ENCODE results near the gene HRG.
A peak's percentile ranks its signal among the peaks of the same experiment; 100 is the strongest.

Gene HRG, protein sequence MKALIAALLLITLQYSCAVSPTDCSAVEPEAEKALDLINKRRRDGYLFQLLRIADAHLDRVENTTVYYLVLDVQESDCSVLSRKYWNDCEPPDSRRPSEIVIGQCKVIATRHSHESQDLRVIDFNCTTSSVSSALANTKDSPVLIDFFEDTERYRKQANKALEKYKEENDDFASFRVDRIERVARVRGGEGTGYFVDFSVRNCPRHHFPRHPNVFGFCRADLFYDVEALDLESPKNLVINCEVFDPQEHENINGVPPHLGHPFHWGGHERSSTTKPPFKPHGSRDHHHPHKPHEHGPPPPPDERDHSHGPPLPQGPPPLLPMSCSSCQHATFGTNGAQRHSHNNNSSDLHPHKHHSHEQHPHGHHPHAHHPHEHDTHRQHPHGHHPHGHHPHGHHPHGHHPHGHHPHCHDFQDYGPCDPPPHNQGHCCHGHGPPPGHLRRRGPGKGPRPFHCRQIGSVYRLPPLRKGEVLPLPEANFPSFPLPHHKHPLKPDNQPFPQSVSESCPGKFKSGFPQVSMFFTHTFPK

DNA sequence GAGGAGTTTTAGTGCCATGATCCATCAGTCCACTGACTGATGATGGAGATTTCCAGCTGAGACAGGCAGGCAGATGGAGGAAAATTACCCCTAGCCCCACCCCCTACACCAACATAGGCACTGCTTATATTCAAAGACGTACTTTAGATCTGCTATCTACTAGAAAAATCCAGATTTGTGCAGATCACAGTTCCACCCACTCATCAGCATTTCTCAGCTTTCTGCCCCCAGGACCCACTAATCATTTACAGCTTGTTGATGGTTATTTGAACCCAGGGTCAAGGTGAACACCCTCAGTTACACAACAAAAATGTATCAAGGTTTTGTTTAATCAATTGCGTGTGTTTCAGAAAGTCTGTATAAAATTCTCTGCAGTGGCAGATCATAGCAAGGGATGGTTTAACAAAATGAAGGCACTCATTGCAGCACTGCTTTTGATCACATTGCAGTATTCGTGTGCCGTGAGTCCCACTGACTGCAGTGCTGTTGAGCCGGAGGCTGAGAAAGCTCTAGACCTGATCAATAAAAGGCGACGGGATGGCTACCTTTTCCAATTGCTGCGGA is at the start of gene HRG:
Gene HRG, plus strand, starts transcription at position 390 of the 564 bp plus-strand sequence. Its CDS starts 18 bp downstream, at position 408.
- peaks cover 10% of the 10 kb centered on the region for H3K9me3 Mint-ChIP-seq
- H3K27me3 Mint-ChIP-seq (ENCODE audit: low read depth): peaks cover 21% of the 10 kb centered on the region
- H3K27ac Mint-ChIP-seq: no peak within 1 kb of the TSS
- peaks cover 1% of the 10 kb centered on the region for H3K36me3 Mint-ChIP-seq (ENCODE audit: low read depth)
- H3K4me1 Mint-ChIP-seq (ENCODE audit: low read depth): peaks cover 14% of the 10 kb centered on the region
- no peak within 1 kb of the TSS for H3K4me3 Mint-ChIP-seq

- H3K4me3 Mint-ChIP-seq: no peak overlapping the region
- peaks cover 12% of the 10 kb centered on the region for H3K4me1 Mint-ChIP-seq (ENCODE audit: low read depth)
- no peaks in the 10 kb centered on the region for H3K9me3 Mint-ChIP-seq
- peaks cover 44% of the 10 kb centered on the region for H3K27me3 Mint-ChIP-seq (ENCODE audit: low read depth)
- no peak overlapping the region for H3K27ac Mint-ChIP-seq
- H3K36me3 Mint-ChIP-seq (ENCODE audit: low read depth): no peaks in the 10 kb centered on the region
Observed at GRCh38 chr3:186616299-186616617, 49.6 kb upstream of the HRG start.

GRCh38 chr3:186617036-186617946 is 48.5 kb upstream of the HRG start:
- Mint-ChIP-seq H3K27ac (no peak overlapping the region), H3K4me1 (ENCODE audit: low read depth) (peaks cover 12% of the 10 kb centered on the region), H3K36me3 (ENCODE audit: low read depth) (no peaks in the 10 kb centered on the region), H3K4me3 (peak overlapping the region; percentile 70), H3K27me3 (ENCODE audit: low read depth) (peaks cover 45% of the 10 kb centered on the region), H3K9me3 (no peaks in the 10 kb centered on the region)

- H3K36me3 Mint-ChIP-seq (ENCODE audit: low read depth): no peaks in the 10 kb centered on the region
- H3K9me3 Mint-ChIP-seq: no peaks in the 10 kb centered on the region
- H3K4me1 Mint-ChIP-seq (ENCODE audit: low read depth): peaks cover 12% of the 10 kb centered on the region
- peaks cover 44% of the 10 kb centered on the region for H3K27me3 Mint-ChIP-seq (ENCODE audit: low read depth)
- no peak overlapping the region for H3K27ac Mint-ChIP-seq
- H3K4me3 Mint-ChIP-seq: no peak overlapping the region
Observed at GRCh38 chr3:186618318-186618938, 47.4 kb upstream of the HRG start.

DNA sequence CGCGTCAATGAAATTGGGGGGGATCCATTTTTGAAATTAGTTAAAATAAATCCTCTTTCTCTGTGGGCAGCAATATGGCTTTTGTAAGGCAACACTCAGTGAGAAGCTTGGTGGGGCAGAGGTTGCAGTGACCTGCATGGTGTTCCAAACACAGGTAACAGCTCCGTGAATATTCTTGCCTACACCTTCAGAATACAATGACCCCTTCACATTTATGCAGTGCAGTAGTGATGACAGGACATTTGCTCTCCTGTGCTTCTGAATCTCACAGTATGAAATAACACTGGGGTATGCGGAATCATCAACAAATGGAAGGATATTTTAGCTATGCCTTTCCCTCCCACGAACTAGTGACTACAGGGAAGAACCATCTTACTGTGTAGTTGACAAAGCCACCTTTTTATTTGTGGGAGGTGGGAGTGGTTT is 46.0 kb upstream of the HRG start:
- peaks cover 10% of the 10 kb centered on the region for H3K4me1 Mint-ChIP-seq (ENCODE audit: low read depth)
- H3K36me3 Mint-ChIP-seq (ENCODE audit: low read depth): no peaks in the 10 kb centered on the region
- no peaks in the 10 kb centered on the region for H3K9me3 Mint-ChIP-seq
- no peak overlapping the region for H3K27ac Mint-ChIP-seq
- H3K27me3 Mint-ChIP-seq (ENCODE audit: low read depth): peaks cover 41% of the 10 kb centered on the region
- no peak overlapping the region for H3K4me3 Mint-ChIP-seq

DNA sequence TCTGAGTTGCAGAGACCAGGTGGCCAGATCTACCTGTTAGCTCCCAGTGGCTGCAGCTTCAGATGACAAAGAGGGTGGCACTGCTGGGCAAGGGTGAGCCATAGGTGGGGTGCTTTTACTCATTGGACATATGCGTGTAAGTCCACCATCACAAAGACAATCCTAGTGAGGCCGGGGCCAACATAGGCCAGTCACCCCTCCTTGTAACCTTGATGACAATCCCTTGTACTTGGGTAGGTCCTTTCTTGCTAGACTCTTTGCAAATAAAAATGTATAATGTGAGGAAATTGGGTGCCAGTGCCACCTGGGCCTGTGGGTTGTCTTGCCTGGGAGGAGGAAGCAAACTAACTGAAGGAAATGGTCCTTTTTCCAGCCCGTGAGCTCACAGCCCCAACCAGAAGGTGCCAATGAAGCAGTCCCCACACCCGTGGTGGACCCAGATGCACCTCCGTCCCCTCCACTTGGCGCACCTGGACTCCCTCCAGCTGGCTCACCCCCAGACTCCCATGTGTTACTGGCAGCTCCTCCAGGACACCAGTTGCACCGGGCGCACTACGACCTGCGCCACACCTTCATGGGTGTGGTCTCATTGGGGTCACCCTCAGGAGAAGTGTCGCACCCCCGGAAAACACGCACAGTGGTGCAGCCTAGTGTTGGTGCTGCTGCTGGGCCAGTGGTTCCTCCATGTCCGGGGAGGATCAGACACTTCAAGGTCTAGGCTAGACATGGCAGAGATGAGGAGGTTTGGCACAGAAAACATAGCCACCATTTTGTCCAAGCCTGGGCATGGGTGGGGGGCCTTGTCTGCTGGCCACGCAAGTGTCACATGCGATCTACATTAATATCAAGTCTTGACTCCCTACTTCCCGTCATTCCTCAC is 45.4 kb upstream of the HRG start:
- Mint-ChIP-seq H3K36me3 (ENCODE audit: low read depth) (no peaks in the 10 kb centered on the region), H3K4me3 (no peak overlapping the region), H3K27ac (no peak overlapping the region), H3K4me1 (ENCODE audit: low read depth) (peaks cover 8% of the 10 kb centered on the region), H3K9me3 (no peaks in the 10 kb centered on the region), H3K27me3 (ENCODE audit: low read depth) (peaks cover 38% of the 10 kb centered on the region)

- Mint-ChIP-seq H3K27ac (no peak overlapping the region), H3K4me1 (ENCODE audit: low read depth) (peaks cover 2% of the 10 kb centered on the region)
Observed at GRCh38 chr3:186621894-186622650, 43.7 kb upstream of the HRG start.

GRCh38 chr3:186622651-186623310 is 43.0 kb upstream of the HRG start:
- Mint-ChIP-seq H3K36me3 (ENCODE audit: low read depth) (no peaks in the 10 kb centered on the region), H3K9me3 (no peaks in the 10 kb centered on the region), H3K4me1 (ENCODE audit: low read depth) (no peaks in the 10 kb centered on the region), H3K4me3 (no peak overlapping the region), H3K27ac (no peak overlapping the region), H3K27me3 (ENCODE audit: low read depth) (peaks cover 27% of the 10 kb centered on the region)

More at GRCh38 chr3:186621894-186622650, 43.7 kb upstream of the HRG start:
- H3K9me3 Mint-ChIP-seq: no peaks in the 10 kb centered on the region
- H3K4me3 Mint-ChIP-seq: no peak overlapping the region
- H3K36me3 Mint-ChIP-seq (ENCODE audit: low read depth): no peaks in the 10 kb centered on the region
- H3K27me3 Mint-ChIP-seq (ENCODE audit: low read depth): peaks cover 34% of the 10 kb centered on the region

DNA sequence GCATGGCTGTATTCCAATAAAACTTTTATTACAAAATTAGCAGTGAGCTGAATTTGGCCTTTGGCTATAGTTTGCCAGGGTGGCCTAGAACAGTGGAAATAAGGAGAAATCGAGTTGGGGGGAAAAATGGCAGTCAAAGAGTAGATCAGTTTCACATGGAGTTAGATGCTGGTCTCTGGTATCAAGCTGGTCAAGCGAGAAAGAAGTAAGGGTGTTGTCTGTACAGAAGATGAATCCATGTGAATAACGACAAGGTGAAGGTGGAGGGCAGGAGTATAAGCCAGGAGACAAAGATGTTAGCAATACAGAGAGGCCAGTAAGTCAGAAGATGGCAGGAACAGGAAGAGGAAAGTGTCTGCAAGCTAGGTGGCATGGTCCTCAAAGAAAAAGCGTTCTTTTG is 41.2 kb upstream of the HRG start:
- Mint-ChIP-seq H3K4me3 (no peak overlapping the region), H3K27ac (no peak overlapping the region), H3K27me3 (ENCODE audit: low read depth) (peaks cover 16% of the 10 kb centered on the region), H3K9me3 (no peaks in the 10 kb centered on the region), H3K36me3 (ENCODE audit: low read depth) (no peaks in the 10 kb centered on the region), H3K4me1 (ENCODE audit: low read depth) (no peaks in the 10 kb centered on the region)

DNA sequence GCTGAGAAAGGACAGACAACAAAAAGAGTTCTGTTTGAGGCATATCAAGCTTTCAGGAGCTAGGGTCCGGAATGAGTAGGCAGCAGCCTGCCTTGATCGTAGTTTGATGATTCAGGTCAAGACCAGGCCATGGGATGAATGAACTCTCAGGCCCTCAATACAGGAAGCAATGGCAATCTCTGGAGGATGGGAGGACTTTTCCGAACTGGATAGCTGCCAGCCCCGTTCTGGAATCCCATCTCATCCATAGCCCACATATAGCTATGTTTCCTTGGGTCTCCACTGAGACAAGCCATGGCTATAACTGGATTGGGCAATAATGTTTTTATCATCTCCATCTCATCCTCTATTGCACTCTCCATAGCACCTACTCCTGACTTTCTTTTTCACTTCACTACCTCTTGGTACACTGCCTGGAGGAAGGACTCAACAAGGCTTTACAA is 40.2 kb upstream of the HRG start:
- Mint-ChIP-seq H3K4me1 (ENCODE audit: low read depth) (no peaks in the 10 kb centered on the region), H3K27me3 (ENCODE audit: low read depth) (peaks cover 21% of the 10 kb centered on the region), H3K4me3 (no peak overlapping the region), H3K36me3 (ENCODE audit: low read depth) (peaks cover under 1% of the 10 kb centered on the region), H3K27ac (no peak overlapping the region), H3K9me3 (no peaks in the 10 kb centered on the region)

- peaks cover 1% of the 10 kb centered on the region for H3K36me3 Mint-ChIP-seq (ENCODE audit: low read depth)
- peaks cover 22% of the 10 kb centered on the region for H3K27me3 Mint-ChIP-seq (ENCODE audit: low read depth)
- no peak overlapping the region for H3K27ac Mint-ChIP-seq
- H3K9me3 Mint-ChIP-seq: no peaks in the 10 kb centered on the region
- no peaks in the 10 kb centered on the region for H3K4me1 Mint-ChIP-seq (ENCODE audit: low read depth)
- H3K4me3 Mint-ChIP-seq: no peak overlapping the region
Observed at GRCh38 chr3:186626254-186626847, 39.5 kb upstream of the HRG start.

DNA sequence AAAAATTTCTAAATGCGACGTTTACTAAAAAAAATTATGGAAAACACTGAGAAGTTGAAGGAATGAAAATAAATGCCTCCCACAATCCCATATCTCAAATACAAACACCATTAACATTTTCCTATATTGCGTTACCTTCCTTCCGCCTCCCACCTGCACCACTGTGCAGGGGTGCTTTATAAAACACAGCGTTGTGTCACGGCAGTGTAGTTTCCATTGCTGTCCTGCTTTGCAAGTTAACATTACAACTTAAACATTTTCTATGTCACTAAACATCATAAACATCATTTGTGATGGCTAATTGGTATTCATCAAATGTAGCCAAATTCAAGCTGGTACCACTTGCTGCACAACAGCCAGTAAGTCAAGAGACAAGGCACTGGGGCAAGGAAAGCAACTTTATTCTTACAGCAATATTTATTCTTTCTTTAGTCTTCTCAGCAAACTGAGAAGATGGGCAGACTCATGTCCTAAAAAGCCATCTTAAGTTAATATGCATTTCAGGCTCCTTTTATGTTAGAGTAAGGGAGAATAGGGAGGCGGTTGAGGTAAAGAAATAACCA is 37.9 kb upstream of the HRG start:
- peaks cover 1% of the 10 kb centered on the region for H3K36me3 Mint-ChIP-seq (ENCODE audit: low read depth)
- no peaks in the 10 kb centered on the region for H3K9me3 Mint-ChIP-seq
- peaks cover 22% of the 10 kb centered on the region for H3K27me3 Mint-ChIP-seq (ENCODE audit: low read depth)
- no peaks in the 10 kb centered on the region for H3K4me1 Mint-ChIP-seq (ENCODE audit: low read depth)
- no peak overlapping the region for H3K4me3 Mint-ChIP-seq
- H3K27ac Mint-ChIP-seq: no peak overlapping the region
